IMR-90 (cell line): ENCODE results near the gene MRGPRE. TPM values are rescaled to one million over a fixed set of nuclear protein-coding genes. Genes with fewer than 3 reads are reported as not detected.

Experiments used
- ATAC-seq: fragments of 200-7000 bp; cut with Tn5 transposase; 2 replicates; pipeline ENCODE4 v1.9.1; 2020; ENCODE audit warnings: low read depth, mild to moderate bottlenecking, moderate library complexity
- BruUV-seq: library from RNA; stranded (reverse); fragments of 400-500 nt; replicated peaks from 2 replicates; lab custom pipeline; 2021; lab: Mats Ljungman, UMichigan
- CTCF ChIA-PET: fragments of 300-600 bp; formaldehyde crosslinking; extraction: SDS; loops from one replicate; lab custom pipeline; 2021; ENCODE audit warnings: antibody characterized with exemption; lab: Yijun Ruan, JAX
- POLR2A ChIA-PET: fragments of 300-600 bp; sonication (Branson Sonifier 250); formaldehyde crosslinking; loops from one replicate; lab custom pipeline; 2022; ENCODE audit warnings: antibody characterized with exemption; ENCODE audit not compliant: unreplicated experiment; lab: Charles Lee
- DNase-seq: peaks from one replicate; pipeline ENCODE4 v3.0.0; 2013
- H2AFZ ChIP-seq: replicated peaks from 2 replicates; pipeline ENCODE3; 2013; ENCODE audit warnings: low read length, mild to moderate bottlenecking; ENCODE audit not compliant: poor library complexity
- H2AK5ac ChIP-seq: 2 replicates; pipeline ENCODE4 v1.6.1; 2013; ENCODE audit warnings: low read depth, low read length, inconsistent platforms
- H2AK9ac ChIP-seq: replicated peaks from 2 replicates; pipeline ENCODE3; 2013; ENCODE audit warnings: mild to moderate bottlenecking, low read depth, low read length, moderate library complexity; ENCODE audit not compliant: poor library complexity
- H2BK120ac ChIP-seq: 2 replicates; pipeline ENCODE4 v1.6.1; 2013; ENCODE audit warnings: low read depth, low read length, inconsistent platforms
- H2BK15ac ChIP-seq: 3 replicates; pipeline ENCODE4 v1.6.1; 2013; ENCODE audit warnings: low read depth, low read length, inconsistent platforms
- H2BK20ac ChIP-seq: 2 replicates; pipeline ENCODE4 v1.6.1; 2013; ENCODE audit warnings: low read depth, mild to moderate bottlenecking, inconsistent platforms, low read length, moderate library complexity
- H2BK5ac ChIP-seq: 2 replicates; pipeline ENCODE4 v1.6.1; 2013; ENCODE audit warnings: mild to moderate bottlenecking, low read depth, low read length, inconsistent platforms; ENCODE audit not compliant: poor library complexity, severe bottlenecking
- H3K14ac ChIP-seq: replicated peaks from 2 replicates; pipeline ENCODE4 v1.6.1; 2013; ENCODE audit warnings: low read depth, low read length, inconsistent platforms
- H3K18ac ChIP-seq: 2 replicates; pipeline ENCODE4 v1.6.1; 2013; ENCODE audit warnings: low read depth, low read length, control low read depth
- H3K23ac ChIP-seq: 2 replicates; pipeline ENCODE4 v1.6.1; 2013; ENCODE audit warnings: low read depth, low read length, inconsistent platforms
- H3K27ac ChIP-seq: 2 replicates; pipeline ENCODE4 v1.5.1; 2013; ENCODE audit warnings: mild to moderate bottlenecking, control low read depth, low read length; ENCODE audit not compliant: insufficient read depth
- H3K27me3 ChIP-seq: 2 replicates; pipeline ENCODE4 v1.6.1; 2013; ENCODE audit warnings: low read length; ENCODE audit not compliant: control insufficient read depth, insufficient read depth
- H3K36me3 ChIP-seq: 2 replicates; pipeline ENCODE4 v1.6.1; 2013; ENCODE audit warnings: low read length, mixed read lengths; ENCODE audit not compliant: control insufficient read depth, insufficient read depth
- H3K4ac ChIP-seq: 2 replicates; pipeline ENCODE4 v1.6.1; 2013; ENCODE audit warnings: low read depth, low read length, inconsistent platforms
- H3K4me1 ChIP-seq: 2 replicates; pipeline ENCODE4 v1.6.1; 2013; ENCODE audit warnings: low read length, mixed read lengths; ENCODE audit not compliant: control insufficient read depth, insufficient read depth
- H3K4me2 ChIP-seq: 2 replicates; pipeline ENCODE4 v1.6.1; 2013; ENCODE audit warnings: low read depth, mild to moderate bottlenecking, control low read depth, low read length, moderate library complexity
- H3K4me3 ChIP-seq: 2 replicates; pipeline ENCODE4 v1.5.1; 2013; ENCODE audit warnings: low read depth, mild to moderate bottlenecking, control low read depth, low read length, moderate library complexity; ENCODE audit not compliant: insufficient read depth
- H3K56ac ChIP-seq: 2 replicates; pipeline ENCODE4 v1.6.1; 2013; ENCODE audit warnings: low read length, inconsistent platforms; ENCODE audit not compliant: insufficient read depth; ENCODE audit errors: extremely low read depth
- H3K79me1 ChIP-seq, 2 experiments: 2 replicates each; pipeline ENCODE4 v1.6.1; 2013; ENCODE audit warnings: low read length in 2 of 2, inconsistent platforms in 1 of 2, low read depth in 1 of 2
- H3K9ac ChIP-seq: 2 replicates; pipeline ENCODE4 v1.6.1; 2013; ENCODE audit warnings: low read depth, low read length, control low read depth
- H3K9me1 ChIP-seq: 2 replicates; pipeline ENCODE4 v1.6.1; 2013; ENCODE audit warnings: low read length, inconsistent platforms; ENCODE audit not compliant: insufficient read depth
- H3K9me3 ChIP-seq: 2 replicates; pipeline ENCODE4 v1.6.1; 2013; ENCODE audit warnings: low read length; ENCODE audit not compliant: control insufficient read depth, insufficient read depth
- H4K20me1 ChIP-seq: 2 replicates; pipeline ENCODE4 v1.6.1; 2013; ENCODE audit warnings: low read length, inconsistent platforms; ENCODE audit not compliant: insufficient read depth
- H4K5ac ChIP-seq: 2 replicates; pipeline ENCODE4 v1.6.1; 2013; ENCODE audit warnings: mild to moderate bottlenecking, low read depth, low read length, control low read depth
- H4K8ac ChIP-seq, 2 experiments: 2 replicates each; pipeline ENCODE4 v1.6.1; 2013; ENCODE audit warnings: low read depth in 2 of 2, low read length in 2 of 2, control low read depth in 1 of 2, inconsistent platforms in 1 of 2
- H4K91ac ChIP-seq: 2 replicates; pipeline ENCODE4 v1.6.1; 2013; ENCODE audit warnings: low read depth, low read length, inconsistent platforms; ENCODE audit not compliant: insufficient read depth
- CHD1 ChIP-seq: IDR thresholded peaks from 2 replicates; pipeline ENCODE4 v1.6.1; 2012; ENCODE audit warnings: low read depth, low read length, improper control_type of control experiment
- FOS ChIP-seq: fragments of 150-350 bp; IDR thresholded peaks from 2 replicates; pipeline ENCODE4 v1.6.1; 2016; ENCODE audit warnings: low read depth, low read length
- NFE2L2 ChIP-seq: fragments of 150-350 bp; IDR thresholded peaks from 2 replicates; pipeline ENCODE4 v1.6.1; 2016; ENCODE audit warnings: low read depth, mild to moderate bottlenecking, low read length
- RCOR1 ChIP-seq: IDR thresholded peaks from 2 replicates; pipeline ENCODE4 v1.6.1; 2012; ENCODE audit warnings: mild to moderate bottlenecking, low read length, improper control_type of control experiment; ENCODE audit not compliant: insufficient replicate concordance
- SMC3 ChIP-seq: fragments of 150-350 bp; IDR thresholded peaks from 2 replicates; pipeline ENCODE4 v1.6.1; 2016; ENCODE audit warnings: low read depth, mild to moderate bottlenecking, antibody characterized with exemption, low read length, moderate library complexity
- WGBS, 2 experiments: methylation state at CpG; one replicate each; pipeline versions ENCODE4 v1.1.5 to v1.1.7; 2013; ENCODE audit warnings: missing lambda C conversion rate in 2 of 2; ENCODE audit not compliant: insufficient read length in 1 of 2; ENCODE audit errors: extremely low coverage in 2 of 2; 5-methylcytosine and 5-hydroxymethylcytosine counted together
- dilution Hi-C: fragments of 300-500 bp; cut with HindIII; formaldehyde crosslinking; loops from one replicate; pipeline ENCODE4 v1.14.3; 2018; ENCODE audit warnings: low sequenced_read_pairs; ENCODE audit not compliant: unreplicated experiment
- in situ Hi-C: fragments of 300-500 bp; cut with MboI; formaldehyde crosslinking; loops from 3 replicates; pipeline ENCODE4 v1.14.3; 2019; ENCODE audit warnings: low sequenced_read_pairs, inconsistent platforms, mixed read lengths
- intact Hi-C: fragments of 100-400 bp; cut with micrococcal nuclease; formaldehyde crosslinking; loops from 2 replicates; pipeline ENCODE4 v1.10.0; 2022
- polyA plus RNA-seq, 3 experiments: library from polyadenylated mRNA; depleted of rRNA; stranded (reverse); fragments of >200 nt; gene quantifications; 2 replicates each; pipeline ENCODE4 v1.2.3, GENCODE V29; 2012; ENCODE audit warnings: low replicate concordance in 1 of 3
- total RNA-seq: library from RNA; depleted of rRNA; stranded (reverse); fragments of >200 nt; gene quantifications from 2 replicates; pipeline ENCODE4 v1.2.3, GENCODE V29; 2012
- TF ChIP-seq, protein P1 (sequence below): fragments of 150-350 bp; IDR thresholded peaks from 2 replicates; pipeline ENCODE4 v1.6.1; 2016; ENCODE audit warnings: low read depth, mild to moderate bottlenecking, low read length, moderate library complexity, borderline replicate concordance

Gene MRGPRE
- total and polyA plus RNA-seq, 2 of the 4 experiments (the other 2 are of a cell fraction) = not detected

DNA sequence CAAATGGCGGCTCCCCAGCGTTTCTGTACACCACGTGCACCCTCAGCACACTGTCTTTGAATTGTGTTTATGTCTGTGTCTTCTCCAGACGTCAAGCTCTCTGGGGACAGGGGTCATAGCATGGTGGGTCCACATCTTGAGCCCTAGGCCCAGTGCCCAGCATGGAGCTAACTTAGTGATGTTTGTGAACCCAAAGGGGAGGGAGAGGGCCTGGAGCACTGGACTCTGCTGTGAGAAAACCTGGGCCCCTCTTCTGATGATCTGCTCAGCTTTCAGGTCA lies 17.9 kb downstream of the MRGPRE start:
- POLR2A ChIA-PET = no interaction called here
- dilution Hi-C loops = no loop called here
- no peaks in the 10 kb centered on the region for H3K4me1 ChIP-seq
- H4K91ac ChIP-seq = no peak overlapping the region
- no peak for ATAC-seq
- no peak overlapping the region for H2AK5ac ChIP-seq
- no peak overlapping the region for H4K8ac ChIP-seq
- CTCF ChIA-PET = no interaction called here
- intact Hi-C loops = no loop called here
- no peak overlapping the region for H2BK15ac ChIP-seq
- H2BK5ac ChIP-seq = no peak overlapping the region
- H2AK9ac ChIP-seq = no peak overlapping the region
- H2BK120ac ChIP-seq = no peak overlapping the region
- H2BK20ac ChIP-seq = no peak overlapping the region
- no peak overlapping the region for H3K4ac ChIP-seq
- no peaks in the 10 kb centered on the region for H4K20me1 ChIP-seq
- H3K36me3 ChIP-seq = no peaks in the 10 kb centered on the region
- no peak overlapping the region for H3K9ac ChIP-seq
- peaks cover 34% of the 10 kb centered on the region for H3K27me3 ChIP-seq
- no peak overlapping the region for H4K5ac ChIP-seq
- no peaks in the 10 kb centered on the region for H3K79me1 ChIP-seq
- no peak overlapping the region for H3K4me2 ChIP-seq
- no peak overlapping the region for H3K27ac ChIP-seq
- DNase-seq = no peak
- no peak overlapping the region for H3K14ac ChIP-seq
- TF ChIP-seq NFE2L2 (no peak), CHD1 (no peak), RCOR1 (no peak), SMC3 (no peak), FOS (no peak)
- TF ChIP-seq, protein P1, sequence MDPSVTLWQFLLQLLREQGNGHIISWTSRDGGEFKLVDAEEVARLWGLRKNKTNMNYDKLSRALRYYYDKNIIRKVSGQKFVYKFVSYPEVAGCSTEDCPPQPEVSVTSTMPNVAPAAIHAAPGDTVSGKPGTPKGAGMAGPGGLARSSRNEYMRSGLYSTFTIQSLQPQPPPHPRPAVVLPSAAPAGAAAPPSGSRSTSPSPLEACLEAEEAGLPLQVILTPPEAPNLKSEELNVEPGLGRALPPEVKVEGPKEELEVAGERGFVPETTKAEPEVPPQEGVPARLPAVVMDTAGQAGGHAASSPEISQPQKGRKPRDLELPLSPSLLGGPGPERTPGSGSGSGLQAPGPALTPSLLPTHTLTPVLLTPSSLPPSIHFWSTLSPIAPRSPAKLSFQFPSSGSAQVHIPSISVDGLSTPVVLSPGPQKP = no peak
- no peak overlapping the region for H3K18ac ChIP-seq
- in situ Hi-C loops = no loop called here
- peaks cover 9% of the 10 kb centered on the region for H3K9me3 ChIP-seq
- H3K4me3 ChIP-seq = no peak overlapping the region
- BruUV-seq = no TSS peak
- no CpG with 5 or more reads among the region's 4 CpGs for WGBS, 2 experiments
- no peak overlapping the region for H2AFZ ChIP-seq
- no peak overlapping the region for H3K56ac ChIP-seq
- no peak overlapping the region for H3K23ac ChIP-seq
- H3K9me1 ChIP-seq = no peaks in the 10 kb centered on the region
